Measurements from ENCODE around the gene PEX5L.

PEX5L gene

DNA sequence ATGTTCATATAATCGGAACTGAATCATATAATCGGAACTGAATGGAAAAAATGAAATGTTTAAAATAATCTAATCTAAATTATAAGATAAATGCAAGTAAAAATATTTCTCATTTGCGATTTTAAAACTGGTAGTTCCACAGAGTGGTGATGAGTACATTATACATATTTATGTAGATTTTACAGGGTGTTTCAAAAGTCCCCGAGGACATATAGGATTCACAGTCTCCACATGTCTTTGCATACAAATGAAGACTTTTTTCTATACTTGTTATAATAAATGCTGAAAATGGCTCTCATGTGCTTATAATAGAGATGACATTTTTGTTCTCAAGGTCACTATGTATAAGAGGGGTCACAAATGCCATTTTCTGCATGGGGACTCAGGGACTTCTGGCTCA is 139.5 kb downstream of the PEX5L start:
- no peak for DNase-seq (ENCODE audit: low read depth)

DNA sequence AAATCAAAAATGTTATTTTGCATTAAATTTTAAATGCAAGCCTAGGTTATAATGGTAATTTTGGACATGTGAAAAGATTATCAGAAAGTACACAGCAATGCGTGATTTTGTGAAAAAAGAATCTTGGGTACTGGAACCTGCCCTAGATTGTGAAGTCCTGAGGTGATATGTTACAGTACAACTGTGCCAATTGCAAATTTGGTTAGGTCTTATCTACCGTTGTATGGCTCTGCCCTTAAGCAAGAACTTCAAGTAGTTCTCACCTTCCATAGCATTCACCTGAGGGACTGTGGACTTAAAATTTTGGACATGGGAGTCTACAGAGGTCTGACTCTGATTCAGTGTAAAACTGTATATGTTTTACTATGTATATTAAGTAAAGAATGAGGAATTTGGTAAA is 140.2 kb downstream of the PEX5L start:
- no peak for DNase-seq (ENCODE audit: low read depth)

DNA sequence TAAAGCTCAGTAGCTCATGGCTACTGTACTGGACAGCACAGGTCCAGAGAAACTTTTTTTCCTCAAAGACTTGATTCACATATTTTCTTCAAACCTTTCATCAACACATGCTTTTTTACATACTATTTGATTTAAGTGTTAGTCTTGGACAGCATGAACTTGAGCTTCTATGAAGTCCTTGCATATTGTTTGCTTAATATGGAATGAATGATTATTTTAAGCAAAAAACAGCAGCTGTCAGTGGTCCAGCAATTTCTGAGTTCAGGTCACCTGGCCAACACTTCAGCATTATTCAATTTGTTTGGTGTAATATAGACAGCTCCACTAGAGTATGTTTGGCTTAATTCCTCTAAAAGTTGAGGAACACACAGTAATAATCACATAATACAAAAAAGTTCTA is 141.4 kb downstream of the PEX5L start:
- no peak for DNase-seq (ENCODE audit: low read depth)

DNA sequence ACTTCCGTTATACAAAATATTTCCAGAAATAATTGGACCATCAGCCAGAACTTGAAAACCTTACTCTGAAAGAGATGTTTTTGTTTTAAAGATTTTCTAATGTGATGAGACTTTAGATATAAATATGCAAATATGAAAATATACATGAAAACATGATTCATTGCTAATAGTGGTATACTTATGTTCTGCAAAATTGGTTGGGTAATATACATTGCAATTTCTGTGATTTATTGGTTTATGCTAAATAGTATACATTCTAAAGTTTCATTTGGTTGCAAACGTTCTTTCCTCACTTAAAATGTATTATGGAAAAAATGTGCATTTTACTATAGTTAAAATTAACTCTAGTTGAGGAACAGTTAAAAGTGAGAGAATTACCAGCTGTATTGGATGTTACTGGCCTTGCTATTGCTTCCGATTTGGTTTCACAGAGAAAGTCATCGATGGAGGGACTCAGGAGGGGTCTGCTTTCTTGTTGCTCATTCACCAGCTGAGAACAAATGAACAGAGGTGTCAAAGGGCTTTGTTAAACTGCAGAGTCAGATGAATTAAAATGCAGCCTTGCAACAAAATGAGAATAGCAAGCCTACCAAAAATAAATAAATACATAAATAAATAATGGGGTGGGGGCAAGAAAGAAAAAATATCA is 149.3 kb downstream of the PEX5L start:
- no peak for DNase-seq (ENCODE audit: low read depth)

DNA sequence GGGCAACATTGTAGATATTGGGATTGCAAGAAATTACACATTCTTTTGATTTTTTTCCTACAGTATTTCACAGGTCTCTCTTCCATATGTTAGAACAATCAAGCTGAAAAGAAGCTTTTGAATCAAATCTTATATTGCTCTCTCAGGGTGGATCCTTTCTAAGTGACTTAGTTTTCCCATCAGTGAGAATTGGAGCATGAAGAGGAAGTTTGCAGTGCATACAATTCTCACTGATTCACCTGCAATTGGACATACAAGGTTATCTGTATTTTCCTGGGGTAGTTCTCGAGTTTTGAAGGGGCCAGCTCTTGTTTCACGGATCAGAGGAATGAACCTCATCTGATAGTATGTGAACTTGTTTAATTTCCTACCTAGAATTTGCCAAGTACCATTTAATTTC is 150.8 kb downstream of the PEX5L start:
- no peak for DNase-seq (ENCODE audit: low read depth)

DNA sequence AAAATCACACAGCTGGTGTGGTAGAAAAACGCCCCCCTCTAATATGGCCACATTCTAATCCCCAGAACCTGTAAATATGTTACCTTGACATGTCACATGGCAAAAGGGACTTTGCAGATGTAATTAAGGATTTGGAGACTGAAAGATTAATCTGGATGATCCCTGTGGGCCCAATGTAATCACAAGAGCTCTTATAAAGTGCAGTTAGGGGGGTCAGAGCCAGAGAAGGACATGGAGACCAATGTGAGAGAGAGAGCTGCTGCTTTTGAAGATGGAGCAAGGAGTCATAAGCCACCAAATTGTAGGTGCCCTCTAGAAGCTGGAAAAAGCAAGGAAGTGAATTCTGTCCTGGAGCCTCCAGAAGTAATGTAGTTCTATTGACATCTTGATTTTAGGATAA is 152.6 kb downstream of the PEX5L start:
- DNase-seq (ENCODE audit: low read depth): no peak

DNA sequence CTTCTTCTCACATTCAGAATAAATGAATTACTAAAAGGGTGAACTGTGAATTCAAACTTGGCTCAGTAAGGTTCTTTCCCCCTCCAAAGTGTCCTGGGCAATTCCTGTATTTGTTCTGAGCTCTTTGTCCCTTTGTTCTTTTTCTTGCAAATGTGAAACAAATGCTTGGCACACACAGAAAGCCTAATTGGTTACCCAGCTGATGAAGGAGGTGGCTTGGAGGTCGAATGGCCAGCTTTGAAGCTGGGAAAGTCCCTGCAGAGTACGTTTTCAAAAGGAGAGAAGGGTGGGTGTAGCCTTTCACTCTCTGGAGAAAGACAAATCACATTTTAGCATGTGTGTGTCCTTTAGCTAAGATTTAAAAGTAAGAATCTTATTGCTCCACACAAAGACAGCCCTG is 154.4 kb downstream of the PEX5L start:
- no peak for DNase-seq (ENCODE audit: low read depth)

DNA sequence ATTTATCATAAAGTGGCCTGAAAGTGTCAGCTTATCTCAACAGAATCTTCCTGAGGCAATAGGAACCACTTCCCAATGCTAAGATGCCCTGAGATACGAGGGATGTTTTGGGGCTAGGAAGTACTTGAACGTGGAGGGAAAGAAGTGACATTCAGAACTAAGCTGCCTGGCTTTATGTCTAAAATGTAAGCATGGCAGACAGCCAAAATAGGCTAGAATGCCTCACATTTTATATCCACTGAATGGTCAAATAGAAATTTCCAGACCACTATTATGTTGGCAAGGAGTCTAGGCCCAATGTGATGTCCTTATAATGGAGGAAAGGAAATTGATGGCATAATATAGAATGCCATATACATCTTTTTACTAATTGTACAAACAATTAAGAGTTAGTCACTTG is 154.9 kb downstream of the PEX5L start:
- DNase-seq (ENCODE audit: low read depth): no peak

DNA sequence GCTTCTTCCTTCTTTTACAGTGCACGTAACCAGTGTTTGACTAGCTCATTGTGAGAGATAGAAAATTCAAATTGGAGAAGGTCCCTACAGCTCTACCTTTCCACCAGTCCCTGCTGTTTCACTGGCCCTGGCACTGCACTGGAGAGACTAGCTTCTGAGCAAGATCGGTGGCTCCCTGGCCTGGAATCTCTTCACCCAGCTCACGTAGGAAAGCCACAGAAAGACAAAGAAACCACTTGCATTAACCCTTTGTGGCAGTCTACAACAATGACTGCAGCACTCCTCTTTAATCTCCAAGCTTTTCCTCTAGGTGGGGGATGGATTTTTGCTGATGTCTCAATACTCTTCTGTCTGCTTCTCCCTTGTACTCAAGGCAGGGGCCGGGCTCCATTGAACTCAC is 155.9 kb downstream of the PEX5L start:
- no peak for DNase-seq (ENCODE audit: low read depth)

DNA sequence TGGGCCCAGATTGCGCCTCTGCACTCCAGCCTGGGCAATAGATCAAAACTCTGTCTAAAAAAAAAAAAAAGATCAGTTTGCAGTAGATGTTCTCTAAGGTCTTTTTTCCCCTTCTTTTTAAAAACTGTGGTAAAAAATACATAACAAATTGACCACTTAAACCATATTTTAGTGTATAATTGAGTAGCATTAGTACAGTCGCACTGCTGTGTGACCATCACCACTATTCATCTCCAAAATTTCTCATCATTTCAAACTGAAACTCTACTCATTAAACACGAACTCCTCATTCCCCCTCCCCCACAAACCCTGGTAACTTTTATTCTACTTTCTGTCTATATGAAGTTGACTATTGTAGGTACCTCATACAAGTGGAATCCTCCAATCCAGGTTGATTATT is 160.3 kb downstream of the PEX5L start:
- no peak for DNase-seq (ENCODE audit: low read depth)

DNA sequence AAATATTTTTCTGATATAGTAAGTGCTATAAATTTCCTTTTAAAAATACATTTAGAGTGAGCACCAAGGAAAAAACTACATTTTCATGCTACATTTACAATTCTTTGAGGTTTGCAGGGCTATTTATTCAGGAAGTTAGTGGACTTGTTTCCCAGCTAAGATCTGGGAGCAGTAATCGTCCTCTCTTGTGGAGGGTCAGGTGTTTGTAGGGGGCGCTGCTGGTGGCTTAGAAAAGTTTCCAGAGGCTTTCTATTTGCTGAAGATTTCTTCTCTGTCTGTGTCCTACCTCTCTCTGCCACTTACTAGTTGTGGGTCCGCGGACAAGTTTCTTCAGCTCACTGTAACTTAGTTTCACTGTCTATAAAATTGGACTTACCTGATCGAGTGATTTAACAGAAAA is 163.9 kb downstream of the PEX5L start:
- no peak for DNase-seq (ENCODE audit: low read depth)

DNA sequence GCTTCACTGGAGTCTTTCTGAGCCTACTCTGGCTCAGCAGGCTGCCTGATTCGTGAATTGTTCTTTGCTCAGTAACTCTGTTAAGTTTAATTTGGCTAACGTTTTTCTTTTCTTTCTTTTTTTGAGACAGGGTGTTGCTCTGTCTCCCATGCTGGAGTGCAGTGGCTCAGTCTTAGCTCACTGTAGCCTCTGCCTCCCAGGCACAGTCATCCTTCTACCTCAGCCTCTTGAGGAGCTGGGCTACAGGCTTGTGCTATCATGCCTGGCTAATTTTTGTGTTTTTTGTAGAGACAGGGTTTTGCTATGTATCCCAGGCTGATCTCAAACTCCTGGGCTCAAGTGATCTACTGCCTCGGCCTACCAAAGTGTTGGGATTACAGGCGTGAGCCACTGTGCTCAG is 165.0 kb downstream of the PEX5L start:
- no peak for DNase-seq (ENCODE audit: low read depth)

DNA sequence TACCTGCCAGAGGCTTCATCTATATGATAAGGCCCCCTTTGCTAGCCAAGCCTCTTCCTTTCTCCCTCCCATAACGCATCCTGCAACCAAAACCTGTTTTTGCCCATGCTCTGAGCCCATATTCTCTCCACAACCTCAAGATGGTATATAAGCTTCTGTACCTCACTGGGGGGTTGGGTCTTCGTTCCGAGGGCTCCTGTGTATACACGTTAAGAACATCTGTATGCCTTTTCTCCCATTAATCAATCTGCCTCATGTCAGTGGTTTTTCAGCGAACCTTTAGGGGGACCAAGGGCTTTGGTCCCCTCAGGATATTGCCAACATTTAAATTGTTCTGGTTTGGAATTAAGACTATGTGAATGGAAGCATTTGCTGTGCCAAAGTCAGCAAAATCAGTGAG is 168.0 kb downstream of the PEX5L start:
- DNase-seq (ENCODE audit: low read depth): no peak

DNA sequence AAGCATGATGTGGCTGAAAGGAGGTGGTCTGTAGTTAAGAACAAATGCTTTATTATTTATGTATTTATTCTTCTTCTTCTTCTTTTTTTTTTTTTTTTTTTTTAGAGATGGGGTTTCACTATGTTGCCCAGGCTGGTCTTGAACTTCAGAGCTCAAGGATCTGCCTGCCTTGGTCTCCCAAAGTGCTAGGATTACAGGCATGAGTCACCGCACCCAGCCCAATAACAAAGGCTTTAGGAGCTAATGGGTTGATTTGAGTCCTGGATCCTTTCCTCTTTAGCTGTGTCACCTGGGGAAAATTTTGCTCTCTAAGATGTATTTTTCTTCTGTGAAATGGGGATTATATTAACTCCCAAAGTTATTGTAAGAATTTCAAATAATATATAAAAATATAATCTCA is 168.8 kb downstream of the PEX5L start:
- no peak for DNase-seq (ENCODE audit: low read depth)

DNA sequence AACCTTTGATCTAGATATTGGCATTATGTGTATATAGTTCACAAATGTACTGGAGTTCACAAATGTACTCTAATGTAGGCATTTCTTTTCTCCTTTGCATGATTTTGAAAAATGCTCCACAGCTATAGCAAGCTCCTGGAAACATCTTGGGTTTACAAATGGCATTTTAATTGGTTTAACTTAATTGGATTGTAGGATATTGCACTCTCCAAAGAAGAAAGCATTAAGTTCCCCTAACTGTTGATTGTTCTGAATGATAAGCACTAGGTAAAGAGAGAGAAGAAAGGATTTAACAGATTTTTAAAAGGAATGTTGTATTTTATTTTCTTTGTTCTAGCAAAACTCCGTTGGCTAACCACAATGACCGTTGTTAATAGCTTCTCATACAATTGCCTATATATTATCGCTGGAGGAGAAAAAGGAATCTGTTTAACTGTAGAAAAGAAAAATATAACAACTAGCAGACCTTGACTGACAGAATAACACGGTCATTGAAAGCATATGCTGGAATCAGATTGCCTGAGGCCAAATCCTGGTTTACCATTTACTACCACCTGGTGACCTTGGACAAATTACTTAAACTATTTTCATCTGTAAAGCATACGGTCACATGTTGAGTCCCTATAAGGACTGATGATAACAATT is 170.8 kb downstream of the PEX5L start:
- DNase-seq (ENCODE audit: low read depth): no peak

DNA sequence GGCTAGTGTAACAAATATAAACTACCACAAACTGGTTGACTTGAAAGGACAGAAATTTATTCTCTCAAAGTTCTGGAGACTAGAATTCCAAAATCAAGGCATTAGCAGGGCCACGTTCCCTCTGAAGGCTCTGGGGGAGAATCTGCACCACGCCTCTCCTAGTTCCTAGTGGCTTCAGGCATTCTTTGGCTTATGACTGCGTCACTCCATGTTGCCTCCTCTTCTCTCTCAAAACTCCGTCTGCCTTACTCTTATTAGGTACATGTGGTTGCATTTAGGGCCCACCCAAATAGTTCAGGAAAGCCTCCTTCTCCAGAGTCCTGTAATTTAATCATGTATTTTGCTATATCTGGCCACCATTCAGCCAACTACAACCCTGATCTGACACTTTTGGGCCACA is 174.8 kb downstream of the PEX5L start:
- DNase-seq (ENCODE audit: low read depth): no peak

DNA sequence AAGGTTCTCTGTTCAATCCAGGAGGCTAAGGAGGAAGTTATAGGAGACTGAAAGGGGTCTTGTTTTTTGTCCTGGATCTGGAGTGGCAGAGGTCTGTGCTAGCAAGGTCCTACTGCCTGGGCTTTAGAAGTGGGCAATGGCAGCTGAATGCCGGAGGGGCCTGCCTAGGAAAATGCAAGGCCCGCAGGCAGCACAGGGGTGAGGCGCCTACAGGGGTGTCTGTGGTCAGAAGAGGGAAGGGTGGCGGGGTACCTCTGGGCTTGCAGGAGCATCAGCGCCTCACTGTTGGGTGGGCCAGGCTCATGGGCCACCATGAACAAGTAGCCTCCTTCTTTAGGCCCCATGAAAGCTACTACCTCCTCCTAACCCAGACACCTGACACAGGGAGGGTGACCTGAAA is 175.4 kb downstream of the PEX5L start:
- DNase-seq (ENCODE audit: low read depth): no peak

DNA sequence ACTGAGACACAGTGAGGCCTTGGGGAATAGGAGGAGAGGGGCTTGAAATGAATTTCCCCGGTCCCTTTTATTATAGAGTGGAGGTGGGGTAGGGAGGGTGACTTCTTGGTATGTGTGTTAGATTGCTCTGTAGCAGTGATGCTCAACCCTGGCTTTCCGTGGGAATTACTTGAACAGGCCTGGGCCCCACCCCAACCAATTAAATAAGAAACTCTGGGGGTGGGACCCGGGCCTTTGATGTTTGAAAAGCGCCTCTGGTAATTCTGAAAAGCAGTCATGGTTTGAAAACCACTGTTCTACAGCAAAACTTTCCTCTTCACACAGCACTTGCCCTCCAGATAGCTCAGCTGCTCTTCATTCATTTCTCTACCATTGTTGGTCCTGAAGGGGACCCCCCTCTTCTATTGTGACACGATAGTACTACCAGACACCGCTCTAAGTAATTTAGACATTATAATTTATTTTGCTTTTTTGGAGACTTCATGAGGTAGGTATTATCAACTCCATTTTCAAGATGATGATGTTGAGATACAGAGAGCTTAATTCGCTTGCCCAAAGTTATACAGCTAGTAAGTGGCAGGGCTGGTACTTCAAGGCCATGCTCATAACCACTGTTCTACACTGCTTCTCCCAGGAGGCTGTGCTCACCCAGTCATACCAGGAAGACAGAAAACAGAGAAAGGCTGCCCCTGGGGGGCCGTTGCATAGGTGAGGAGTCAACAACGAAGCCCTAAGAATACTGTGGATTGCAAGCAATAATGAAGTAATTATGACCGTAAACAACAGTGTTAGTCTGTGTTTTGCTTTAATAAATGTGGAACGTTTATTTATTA is 176.2 kb downstream of the PEX5L start:
- DNase-seq (ENCODE audit: low read depth): no peak

DNA sequence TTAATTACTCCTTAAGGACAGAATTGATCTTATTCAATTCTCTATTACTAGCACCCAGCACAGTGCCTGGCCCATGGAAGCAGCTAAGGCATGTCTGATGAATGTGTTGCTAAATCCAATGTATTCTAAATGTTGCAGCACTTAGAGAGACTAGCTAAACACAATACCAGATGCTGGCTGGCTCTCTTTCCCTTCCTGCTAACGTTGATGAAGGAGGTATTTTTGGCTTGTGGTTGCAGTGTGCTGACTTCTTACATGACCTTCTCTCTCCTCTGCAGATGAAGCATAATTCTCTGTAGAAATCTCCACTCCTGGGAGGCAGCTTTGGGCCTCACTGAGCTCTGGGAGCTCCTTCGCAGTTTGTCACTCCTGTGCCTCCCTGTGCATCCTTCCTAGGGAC is 183.6 kb downstream of the PEX5L start:
- DNase-seq (ENCODE audit: low read depth): no peak

DNA sequence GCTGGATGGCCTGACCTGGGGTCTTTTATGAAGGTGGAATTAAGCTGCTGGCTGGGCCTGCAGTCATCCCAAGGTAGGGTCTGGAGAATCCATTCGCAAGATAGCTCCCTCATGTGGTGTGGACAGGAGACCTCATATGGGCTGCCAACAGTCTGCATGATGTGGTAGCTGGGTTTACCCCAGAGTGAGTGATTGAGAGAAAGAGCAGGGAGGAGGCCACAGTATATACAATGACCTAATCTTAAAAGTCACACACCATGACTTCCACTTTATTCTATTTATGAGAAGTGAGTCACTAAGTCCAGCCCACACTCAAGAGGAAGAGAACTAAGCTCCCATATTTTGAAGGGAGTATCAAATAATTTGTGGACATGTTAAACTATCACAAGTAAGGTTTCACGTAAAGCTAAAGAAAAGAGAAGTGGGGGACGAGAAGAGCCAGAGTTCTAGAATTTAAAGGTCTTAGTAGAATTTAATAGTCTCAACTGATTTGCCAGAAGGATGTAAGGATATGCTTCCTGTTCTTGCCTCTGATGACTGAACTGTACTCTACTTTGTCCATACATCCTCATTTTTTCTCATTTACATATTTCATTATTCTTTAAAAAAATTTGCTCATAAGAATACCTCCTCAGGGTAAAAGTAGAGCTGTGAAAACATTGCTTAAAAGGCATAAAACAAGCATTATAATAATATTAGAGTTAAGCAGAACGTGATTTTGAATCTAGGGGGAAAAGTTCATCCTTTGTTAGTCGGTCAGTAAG is 184.4 kb downstream of the PEX5L start:
- no peak for DNase-seq (ENCODE audit: low read depth)

DNA sequence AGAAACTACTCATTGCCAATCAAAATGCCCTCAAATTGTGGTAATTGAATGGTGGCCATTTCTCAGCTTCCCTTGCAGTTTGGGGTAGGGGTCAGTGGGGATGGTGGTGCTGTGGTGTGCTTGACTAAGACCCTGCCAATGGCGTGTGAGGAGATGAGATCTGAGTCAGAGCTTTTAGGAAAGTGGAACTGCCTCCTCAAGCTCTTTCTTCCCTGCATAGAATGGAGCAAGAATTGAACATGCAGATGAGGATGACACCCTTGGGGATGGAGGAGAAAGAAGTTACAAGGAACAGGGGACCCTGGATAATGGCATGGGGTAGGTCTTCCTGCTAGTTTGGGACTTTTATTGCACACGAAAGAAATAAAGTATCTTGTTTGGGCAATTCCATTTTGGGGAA is 188.0 kb downstream of the PEX5L start:
- DNase-seq (ENCODE audit: low read depth): no peak

DNA sequence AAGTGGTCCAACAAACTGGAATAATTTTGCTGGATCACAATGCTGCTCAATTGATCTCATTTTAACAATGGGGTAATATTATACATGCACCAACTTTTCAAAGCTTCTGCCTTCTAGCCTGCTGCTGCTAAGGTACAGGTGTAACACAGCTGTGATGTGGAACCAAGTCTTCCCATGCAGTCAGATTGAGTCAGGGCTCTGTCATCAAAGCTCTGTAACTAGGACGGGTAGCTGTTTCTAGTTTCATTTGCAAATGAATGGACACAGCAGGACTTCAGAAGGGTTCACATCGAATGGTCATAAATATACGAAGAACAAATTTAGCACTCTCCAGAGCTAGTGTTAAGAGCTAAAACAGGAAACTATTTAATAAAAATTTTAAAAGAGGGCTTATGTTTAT is 194.7 kb downstream of the PEX5L start:
- DNase-seq (ENCODE audit: low read depth): no peak

DNA sequence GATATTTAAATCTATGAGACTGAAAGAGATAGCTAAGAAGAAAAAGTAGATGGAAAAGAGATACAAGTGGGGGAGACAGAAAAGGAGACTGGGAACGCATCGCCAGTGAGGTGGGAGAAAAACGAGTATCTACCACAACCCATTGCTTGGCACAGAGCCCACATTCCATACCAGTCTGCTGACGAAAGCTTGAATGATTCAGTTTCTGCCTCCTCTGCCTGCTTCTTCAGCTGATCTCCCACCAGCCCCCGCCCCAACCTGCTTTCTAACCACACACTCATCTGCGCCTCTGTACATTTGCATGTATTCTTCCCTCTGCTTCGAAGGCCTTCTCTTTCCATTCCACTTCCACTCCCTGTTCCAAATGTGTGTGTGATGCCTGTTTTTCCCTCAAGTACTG is 195.8 kb downstream of the PEX5L start:
- DNase-seq (ENCODE audit: low read depth): no peak

All from stimulated activated CD8-positive, alpha-beta memory T cell treated with anti-CD3 and anti-CD28 coated beads, Interleukin-15, amount 100 ng/mL, for 24 hours (primary cell).